Right atrium auricular region (tissue), 2 donors: ENCODE data around the gene KRT40. TPM values are rescaled to one million over a fixed set of nuclear protein-coding genes. Genes with fewer than 3 reads are reported as not detected.

Source experiments
- DNase-seq: peaks from one replicate; pipeline ENCODE4 v3.0.0-alpha.2; 2019; ENCODE audit warnings: low spot score
- H3K27ac ChIP-seq, 2 donors: fragments of 200-600 bp; sonication (generic); 1 replicate in 1 of 2; 2 replicates in 1 of 2; pipeline ENCODE4 v1.5.1; 2016 to 2019
- H3K27me3 ChIP-seq, 2 donors: fragments of 200-600 bp; sonication (generic); one replicate each; pipeline versions ENCODE4 v1.5.1 to v1.6.0; 2017 to 2019
- H3K36me3 ChIP-seq: fragments of 200-600 bp; sonication (generic); one replicate; pipeline ENCODE4 v1.5.1; 2016
- H3K4me1 ChIP-seq, 2 donors: fragments of 200-600 bp; sonication (generic); one replicate each; pipeline versions ENCODE4 v1.5.1 to v1.6.0; 2017 to 2019
- H3K4me3 ChIP-seq, 2 donors: fragments of 200-600 bp; sonication (generic); 1 replicate in 1 of 2; 2 replicates in 1 of 2; pipeline ENCODE4 v1.5.1; 2017 to 2019; ENCODE audit warnings: mild to moderate bottlenecking in 1 of 2, moderate library complexity in 1 of 2
- H3K9me3 ChIP-seq, 2 donors: fragments of 200-600 bp; sonication (generic); one replicate each; pipeline ENCODE4 v1.5.1; 2019
- CTCF ChIP-seq, 2 donors: fragments of 200-600 bp; sonication (generic); IDR thresholded peaks; one replicate each; pipeline ENCODE4 v1.5.1; 2019; ENCODE audit warnings: antibody characterized with exemption in 2 of 2
- total RNA-seq, 2 donors: library from RNA; depleted of rRNA; stranded (reverse); fragments of >200 nt; gene quantifications; one replicate each; pipeline ENCODE4 v1.1.0, GENCODE V29; 2016

KRT40 gene
- total RNA-seq, 2 donors from 2014 or later = not detected

GRCh38 chr17:40936437-40936971, 47.6 kb downstream of the KRT40 start:
- no peak overlapping the region for H3K4me3 ChIP-seq
- no peak for TF ChIP-seq CTCF (IDR thresholded peaks at IDR 0.05)
- H3K27ac ChIP-seq = no peak overlapping the region
- H3K9me3 ChIP-seq = no peaks in the 10 kb centered on the region
- no peak for DNase-seq
- no peaks in the 10 kb centered on the region for H3K36me3 ChIP-seq
- no peaks in the 10 kb centered on the region for H3K27me3 ChIP-seq
- H3K4me1 ChIP-seq = no peaks in the 10 kb centered on the region

DNA sequence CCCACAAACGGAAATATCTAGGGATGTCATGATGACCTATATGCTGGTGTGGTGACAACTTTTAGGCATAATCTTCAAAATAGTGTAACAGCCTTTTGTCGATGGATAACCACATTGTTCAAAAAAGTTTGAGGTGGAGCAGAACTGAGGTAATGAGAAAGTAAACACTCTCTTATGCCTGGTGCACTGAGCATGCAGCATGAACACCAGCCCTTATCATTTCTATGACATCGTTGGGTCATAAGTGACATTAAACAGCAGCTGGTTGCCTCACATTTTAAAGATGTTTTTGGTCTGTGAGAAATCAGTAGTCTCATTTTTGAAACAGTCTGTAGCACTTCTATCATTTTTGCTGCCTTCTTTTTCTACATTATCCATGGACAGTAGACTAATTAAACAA, 48.5 kb downstream of the KRT40 start:
- Histone ChIP-seq H3K4me3 (no peak overlapping the region), H3K27ac (no peak overlapping the region), H3K9me3 (no peaks in the 10 kb centered on the region), H3K36me3 (no peaks in the 10 kb centered on the region), H3K27me3 (no peaks in the 10 kb centered on the region), H3K4me1 (no peaks in the 10 kb centered on the region)
- TF ChIP-seq CTCF (IDR thresholded peaks at IDR 0.05) = no peak
- no peak for DNase-seq

DNA sequence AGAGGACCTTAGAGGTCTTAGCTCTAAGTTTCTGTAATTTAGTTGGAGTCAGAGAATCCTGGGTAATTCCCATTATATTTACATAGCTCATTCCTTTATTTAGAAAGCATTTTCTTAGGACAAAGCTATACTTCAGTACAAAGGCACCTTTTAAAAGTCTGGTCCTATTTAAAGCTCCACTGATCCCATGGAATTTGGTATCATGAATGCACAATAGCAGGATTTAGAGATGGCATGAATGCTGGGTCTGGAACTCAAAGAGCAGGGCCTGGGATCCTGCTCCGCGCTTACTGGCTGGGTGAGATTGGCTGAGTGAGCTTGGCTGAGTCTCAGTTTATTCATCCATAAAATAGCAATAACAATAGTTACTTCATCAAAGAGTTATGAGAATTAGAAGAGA, 51.5 kb downstream of the KRT40 start:
- Histone ChIP-seq H3K9me3 (no peaks in the 10 kb centered on the region), H3K4me3 (no peak overlapping the region), H3K27me3 (no peaks in the 10 kb centered on the region), H3K27ac (no peak overlapping the region), H3K4me1 (no peaks in the 10 kb centered on the region), H3K36me3 (no peaks in the 10 kb centered on the region)
- DNase-seq = no peak
- no peak for TF ChIP-seq CTCF (IDR thresholded peaks at IDR 0.05)

GRCh38 chr17:40931311-40931710, 52.8 kb downstream of the KRT40 start:
- no peak for DNase-seq
- TF ChIP-seq CTCF (IDR thresholded peaks at IDR 0.05) = no peak
- H3K27ac ChIP-seq = no peak overlapping the region
- H3K4me1 ChIP-seq = no peaks in the 10 kb centered on the region
- no peaks in the 10 kb centered on the region for H3K9me3 ChIP-seq
- H3K4me3 ChIP-seq = no peak overlapping the region
- no peaks in the 10 kb centered on the region for H3K36me3 ChIP-seq
- no peaks in the 10 kb centered on the region for H3K27me3 ChIP-seq

Other genes starting within 250 kb of the KRT40 start
- not detected for gene KRT25, start 229.0 kb downstream of the KRT40 start, total RNA-seq
- gene KRT26, start 212.1 kb downstream of the KRT40 start, total RNA-seq = not detected
- not detected for gene KRT27, start 201.8 kb downstream of the KRT40 start, total RNA-seq
- not detected for gene KRT28, start 184.4 kb downstream of the KRT40 start, total RNA-seq
- 10 to 100 TPM; 18.9 to 21.5 TPM for gene KRT10, start 161.7 kb downstream of the KRT40 start, total RNA-seq
- gene KRT12, start 117.1 kb downstream of the KRT40 start, total RNA-seq = not detected
- gene KRT20, start 99.1 kb downstream of the KRT40 start, total RNA-seq = not detected
- not detected for gene KRT23, start 46.7 kb downstream of the KRT40 start, total RNA-seq
- gene KRT39, start 17.4 kb downstream of the KRT40 start, total RNA-seq = not detected
- not detected for gene KRTAP3-3, start 9.8 kb upstream of the KRT40 start, total RNA-seq
- gene KRTAP3-2, start 15.6 kb upstream of the KRT40 start, total RNA-seq = not detected
- gene KRTAP3-1, start 24.8 kb upstream of the KRT40 start, total RNA-seq = not detected
- gene KRTAP1-5, start 42.9 kb upstream of the KRT40 start, total RNA-seq = not detected
- gene KRTAP1-4, start 45.9 kb upstream of the KRT40 start, total RNA-seq = not detected
- under 1 TPM in 1 of 2 donors, not detected in 1; 0.39 TPM for gene KRTAP1-3, start 50.5 kb upstream of the KRT40 start, total RNA-seq
- gene KRTAP1-1, start 57.1 kb upstream of the KRT40 start, total RNA-seq = not detected
- not detected for gene KRTAP2-1, start 63.0 kb upstream of the KRT40 start, total RNA-seq
- not detected for gene KRTAP2-2, start 70.9 kb upstream of the KRT40 start, total RNA-seq
- gene KRTAP2-3, start 75.8 kb upstream of the KRT40 start, total RNA-seq = not detected
- not detected for gene KRTAP2-4, start 81.6 kb upstream of the KRT40 start, total RNA-seq
- not detected for gene KRTAP4-7, start 99.8 kb upstream of the KRT40 start, total RNA-seq
- not detected for gene KRTAP4-8, start 113.8 kb upstream of the KRT40 start, total RNA-seq
- gene KRTAP4-16, start 117.9 kb upstream of the KRT40 start, total RNA-seq = not detected
- not detected for gene KRTAP4-9, start 121.1 kb upstream of the KRT40 start, total RNA-seq
- not detected for gene KRTAP4-11, start 134.0 kb upstream of the KRT40 start, total RNA-seq
- not detected for gene KRTAP4-12, start 139.9 kb upstream of the KRT40 start, total RNA-seq
- not detected for gene KRTAP4-6, start 156.2 kb upstream of the KRT40 start, total RNA-seq
- not detected for gene KRTAP4-5, start 165.5 kb upstream of the KRT40 start, total RNA-seq
- not detected for gene KRTAP4-4, start 176.4 kb upstream of the KRT40 start, total RNA-seq
- gene KRTAP4-3, start 183.9 kb upstream of the KRT40 start, total RNA-seq = not detected
- gene KRTAP4-2, start 193.9 kb upstream of the KRT40 start, total RNA-seq = not detected
- not detected for gene KRTAP4-1, start 200.6 kb upstream of the KRT40 start, total RNA-seq
- gene KRTAP9-1, start 205.6 kb upstream of the KRT40 start, total RNA-seq = not detected
- not detected for gene KRTAP9-2, start 242.3 kb upstream of the KRT40 start, total RNA-seq
- gene KRTAP9-3, start 248.1 kb upstream of the KRT40 start, total RNA-seq = not detected